Measurements from ENCODE around the gene FGD5.

The FGD5 gene

GRCh38 chr3:14946236-14946635, 127.5 kb downstream of the FGD5 start:
- in situ Hi-C loops (cut with HindIII; ENCODE audit: low sequenced_read_pairs): loop anchor here (5.0 to 10.0 kb wide), 2 partner anchors 56 to 61 kb away; no protein-coding TSS in a partner anchor

- in situ Hi-C loops (cut with HindIII; ENCODE audit: low sequenced_read_pairs): loop anchor here (5.0 to 10.0 kb wide), 2 partner anchors 56 to 62 kb away; no protein-coding TSS in a partner anchor
Observed at GRCh38 chr3:14946739-14947099, 128.0 kb downstream of the FGD5 start.

- in situ Hi-C loops (cut with HindIII; ENCODE audit: low sequenced_read_pairs): loop anchor here (5.0 to 10.0 kb wide), 2 partner anchors 55 to 62 kb away; no protein-coding TSS in a partner anchor
Observed at GRCh38 chr3:14947100-14947885, 128.5 kb downstream of the FGD5 start, which contains the start of gene NR2C2. NR2C2 (plus strand) TSS chr3:14947583; CDS start chr3:15003915, 56,332 bp downstream.

GRCh38 chr3:14947886-14948608, 129.3 kb downstream of the FGD5 start:
- in situ Hi-C loops (cut with HindIII; ENCODE audit: low sequenced_read_pairs): loop anchor here (5.0 to 10.0 kb wide), 2 partner anchors 54 to 63 kb away; no protein-coding TSS in a partner anchor

- in situ Hi-C loops (cut with HindIII; ENCODE audit: low sequenced_read_pairs): loop anchor here (5.0 to 10.0 kb wide), 2 partner anchors 54 to 64 kb away; no protein-coding TSS in a partner anchor
Observed at GRCh38 chr3:14948609-14949038, 129.9 kb downstream of the FGD5 start.

GRCh38 chr3:14949126-14949525, 130.4 kb downstream of the FGD5 start:
- in situ Hi-C loops (cut with HindIII; ENCODE audit: low sequenced_read_pairs): loop anchor here (5.0 to 10.0 kb wide), 2 partner anchors 53 to 64 kb away; no protein-coding TSS in a partner anchor

GRCh38 chr3:14950274-14950673, 131.5 kb downstream of the FGD5 start:
- in situ Hi-C loops (cut with HindIII; ENCODE audit: low sequenced_read_pairs): no loop called here

GRCh38 chr3:14957153-14957552, 138.4 kb downstream of the FGD5 start:
- in situ Hi-C loops (cut with HindIII; ENCODE audit: low sequenced_read_pairs): no loop called here

GRCh38 chr3:14957925-14958324, 139.2 kb downstream of the FGD5 start:
- in situ Hi-C loops (cut with HindIII; ENCODE audit: low sequenced_read_pairs): no loop called here

GRCh38 chr3:14959359-14959943, 140.7 kb downstream of the FGD5 start:
- in situ Hi-C loops (cut with HindIII; ENCODE audit: low sequenced_read_pairs): no loop called here

- in situ Hi-C loops (cut with HindIII; ENCODE audit: low sequenced_read_pairs): no loop called here
Observed at GRCh38 chr3:14962762-14963161, 144.0 kb downstream of the FGD5 start.

GRCh38 chr3:14967285-14967684, 148.5 kb downstream of the FGD5 start:
- in situ Hi-C loops (cut with HindIII; ENCODE audit: low sequenced_read_pairs): no loop called here

- in situ Hi-C loops (cut with HindIII; ENCODE audit: low sequenced_read_pairs): no loop called here
Observed at GRCh38 chr3:14969671-14970070, 150.9 kb downstream of the FGD5 start.

- in situ Hi-C loops (cut with HindIII; ENCODE audit: low sequenced_read_pairs): no loop called here
Observed at GRCh38 chr3:14976317-14976716, 157.6 kb downstream of the FGD5 start.

GRCh38 chr3:14980689-14981088, 161.9 kb downstream of the FGD5 start:
- in situ Hi-C loops (cut with HindIII; ENCODE audit: low sequenced_read_pairs): no loop called here
